ENCODE results near the gene PNPLA5.

DNA sequence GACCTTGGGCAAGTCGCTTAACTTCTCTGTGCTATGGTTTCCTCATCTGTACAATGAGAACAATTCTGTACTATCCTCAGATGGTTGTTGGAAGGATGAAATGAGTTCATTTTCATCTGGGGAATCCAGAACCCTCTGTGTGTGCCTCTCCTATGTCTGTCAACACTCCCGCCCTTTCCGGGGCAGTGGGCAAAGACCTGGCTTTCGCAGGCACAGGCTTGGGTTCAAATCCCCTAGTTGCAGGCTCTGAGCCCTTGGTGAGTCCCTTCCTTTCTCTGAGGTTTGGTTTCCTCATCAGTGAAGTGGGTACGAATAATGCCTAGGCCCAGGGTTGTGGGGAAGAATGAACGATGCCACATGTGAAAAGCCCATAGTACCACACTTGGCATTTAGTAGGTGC is 6.0 kb downstream of the PNPLA5 start:
- TF ChIP-seq, protein P1, sequence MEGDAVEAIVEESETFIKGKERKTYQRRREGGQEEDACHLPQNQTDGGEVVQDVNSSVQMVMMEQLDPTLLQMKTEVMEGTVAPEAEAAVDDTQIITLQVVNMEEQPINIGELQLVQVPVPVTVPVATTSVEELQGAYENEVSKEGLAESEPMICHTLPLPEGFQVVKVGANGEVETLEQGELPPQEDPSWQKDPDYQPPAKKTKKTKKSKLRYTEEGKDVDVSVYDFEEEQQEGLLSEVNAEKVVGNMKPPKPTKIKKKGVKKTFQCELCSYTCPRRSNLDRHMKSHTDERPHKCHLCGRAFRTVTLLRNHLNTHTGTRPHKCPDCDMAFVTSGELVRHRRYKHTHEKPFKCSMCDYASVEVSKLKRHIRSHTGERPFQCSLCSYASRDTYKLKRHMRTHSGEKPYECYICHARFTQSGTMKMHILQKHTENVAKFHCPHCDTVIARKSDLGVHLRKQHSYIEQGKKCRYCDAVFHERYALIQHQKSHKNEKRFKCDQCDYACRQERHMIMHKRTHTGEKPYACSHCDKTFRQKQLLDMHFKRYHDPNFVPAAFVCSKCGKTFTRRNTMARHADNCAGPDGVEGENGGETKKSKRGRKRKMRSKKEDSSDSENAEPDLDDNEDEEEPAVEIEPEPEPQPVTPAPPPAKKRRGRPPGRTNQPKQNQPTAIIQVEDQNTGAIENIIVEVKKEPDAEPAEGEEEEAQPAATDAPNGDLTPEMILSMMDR (conservative IDR thresholded peaks at IDR 0.05 in 1 of 2, IDR thresholded peaks at IDR 0.05 in 1 of 2; ENCODE audit: low read depth in 1 of 2, low read length in 2 of 2) = no peak
- no peak for TF ChIP-seq EZH2 (IDR thresholded peaks at IDR 0.05; ENCODE audit: low read length, missing control alignments)

All from fibroblast of lung (primary cell).